HEK293T (cell line): ENCODE data around the gene CAPN7.

Experiments
- ARNT ChIP-seq: fragments of 450-650 bp; IDR thresholded peaks from 2 replicates; pipeline ENCODE4 v1.6.1; 2017; ENCODE audit warnings: mild to moderate bottlenecking
- FOXK2 ChIP-seq: fragments of 450-650 bp; IDR thresholded peaks from 2 replicates; pipeline ENCODE4 v1.6.1; 2016; ENCODE audit warnings: mild to moderate bottlenecking
- L3MBTL2 ChIP-seq: fragments of 450-650 bp; conservative IDR thresholded peaks from 2 replicates; pipeline ENCODE4 v1.6.1; 2016; ENCODE audit warnings: mild to moderate bottlenecking
- SP1 ChIP-seq: fragments of 450-650 bp; IDR thresholded peaks from 2 replicates; pipeline ENCODE4 v1.6.1; 2017

DNA sequence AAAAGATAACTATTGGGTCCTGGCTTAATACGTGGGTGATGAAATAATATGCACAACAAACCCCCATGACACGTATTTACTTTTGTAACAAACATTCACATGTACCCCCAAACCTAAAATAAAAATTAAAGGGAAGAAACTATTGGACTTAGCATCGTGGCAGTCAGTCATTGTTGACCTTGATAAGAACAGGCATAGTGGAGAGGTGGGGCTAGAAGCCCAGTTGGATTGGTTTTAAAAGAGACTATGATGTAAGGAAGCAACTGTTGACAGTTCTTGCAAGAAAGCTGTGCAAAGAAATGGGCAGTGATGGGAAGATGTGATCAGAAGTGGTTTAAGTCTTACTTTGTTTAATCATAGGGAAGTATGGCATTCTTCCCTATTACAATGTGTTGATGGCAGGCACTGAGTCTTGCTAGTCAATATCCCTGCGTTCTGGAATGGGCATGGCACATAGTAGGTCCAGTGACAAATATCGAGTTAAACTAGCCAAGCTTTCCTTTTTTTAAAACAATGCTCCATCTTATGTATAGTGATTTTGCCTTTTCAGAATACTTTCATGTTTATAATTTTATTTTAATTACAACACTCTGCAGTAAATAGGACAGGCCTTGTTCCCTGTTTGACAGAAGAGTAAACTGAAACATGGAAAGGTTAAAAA lies 37.9 kb downstream of the CAPN7 start:
- TF ChIP-seq ARNT, result no peak
- no peak for TF ChIP-seq FOXK2
- no peak for TF ChIP-seq L3MBTL2
- TF ChIP-seq SP1, result no peak
